GM19452 (cell line): ENCODE results near the gene RABL2B.
A peak's percentile ranks its signal among the peaks of the same experiment; 100 is the strongest.
"Not testable (repeated sequence)": the region's sequence is repeated elsewhere in the genome, so short reads cannot be mapped to it uniquely, and the experiment has no call there.

Experiments
- ATAC-seq: cut with Tn5 transposase; IDR thresholded peaks from one replicate; pipeline ENCODE4 v1.9.1; 2021; ENCODE audit not compliant: unreplicated experiment

Gene RABL2B

GRCh38 chr22:50783033-50783879 lies at the start of gene RABL2B:
RABL2B (minus strand) TSS chr22:50783636; CDS start chr22:50782294, 1,342 bp downstream.
- ATAC-seq: peak; percentile 88

- not testable (repeated sequence) for ATAC-seq
Observed at GRCh38 chr22:50786936-50787335, 3.5 kb upstream of the RABL2B start.

GRCh38 chr22:50785289-50785688 lies 1.9 kb upstream of the RABL2B start:
- not testable (repeated sequence) for ATAC-seq

- ATAC-seq: peak; percentile 31
Observed at GRCh38 chr22:50783880-50784276, 442 bp upstream of the RABL2B start.

- not testable (repeated sequence) for ATAC-seq
Observed at GRCh38 chr22:50782253-50782652, 1.2 kb downstream of the RABL2B start.

- not testable (repeated sequence) for ATAC-seq
Observed at GRCh38 chr22:50780244-50780643, 3.2 kb downstream of the RABL2B start.

- ATAC-seq: not testable (repeated sequence)
Observed at GRCh38 chr22:50777631-50778030, 5.8 kb downstream of the RABL2B start.

GRCh38 chr22:50775132-50775531 lies 8.3 kb downstream of the RABL2B start:
- not testable (repeated sequence) for ATAC-seq

GRCh38 chr22:50764288-50764687 lies 19.1 kb downstream of the RABL2B start:
- ATAC-seq: not testable (repeated sequence)

GRCh38 chr22:50761829-50762228 lies 21.6 kb downstream of the RABL2B start:
- ATAC-seq: not testable (repeated sequence)

GRCh38 chr22:50759597-50760341 lies 23.7 kb downstream of the RABL2B start:
- ATAC-seq: not testable (repeated sequence)

- ATAC-seq: not testable (repeated sequence)
Observed at GRCh38 chr22:50756949-50757491, 26.4 kb downstream of the RABL2B start.

GRCh38 chr22:50756406-50756805 lies 27.0 kb downstream of the RABL2B start:
- not testable (repeated sequence) for ATAC-seq

GRCh38 chr22:50755251-50755650 lies 28.2 kb downstream of the RABL2B start:
- ATAC-seq: not testable (repeated sequence)

GRCh38 chr22:50749302-50750074 lies 33.9 kb downstream of the RABL2B start:
- not testable (repeated sequence) for ATAC-seq

GRCh38 chr22:50748630-50749029 lies 34.8 kb downstream of the RABL2B start:
- ATAC-seq: not testable (repeated sequence)

- ATAC-seq: not testable (repeated sequence)
Observed at GRCh38 chr22:50747521-50747920, 35.9 kb downstream of the RABL2B start.

- not testable (repeated sequence) for ATAC-seq
Observed at GRCh38 chr22:50744424-50744823, 39.0 kb downstream of the RABL2B start.

GRCh38 chr22:50740714-50741113 lies 42.7 kb downstream of the RABL2B start:
- not testable (repeated sequence) for ATAC-seq

- no peak for ATAC-seq
Observed at GRCh38 chr22:50739894-50740293, 43.5 kb downstream of the RABL2B start.

- no peak for ATAC-seq
Observed at GRCh38 chr22:50739279-50739691, 44.2 kb downstream of the RABL2B start.
